ENCODE data around the gene MYLK4. TPM values are rescaled to one million over a fixed set of nuclear protein-coding genes. Genes with fewer than 3 reads are reported as not detected.

Gene MYLK4
- total and polyA plus RNA-seq, 2 donors (not counting 3 experiments of a cell fraction or from before 2014, with no cell fraction given): 0.41 to 0.62 TPM

GRCh38 chr6:2715737-2716136 lies 35.0 kb downstream of the MYLK4 start:
- Histone ChIP-seq H4K20me1 (replicated peaks; ENCODE audit: control insufficient read depth, extremely low read depth, insufficient read depth, low read length) (no peaks in the 10 kb centered on the region), H3K36me3 (ENCODE audit: control insufficient read depth in 2 of 2, extremely low read depth in 1 of 2, insufficient read depth in 2 of 2, low read length in 2 of 2) (no peaks in the 10 kb centered on the region), H3K4me1 (ENCODE audit: control insufficient read depth, extremely low read depth, insufficient read depth, low read length) (peaks cover 23% of the 10 kb centered on the region), H3K27ac (ENCODE audit: insufficient read depth, low read depth, low read length) (no peak overlapping the region), H3K27me3 (ENCODE audit: control insufficient read depth in 2 of 2, insufficient read depth in 2 of 2, low read length in 2 of 2) (no peaks in the 10 kb centered on the region), H3K9ac (replicated peaks; ENCODE audit: extremely low read depth, insufficient read depth, low read length) (no peak overlapping the region), H2AFZ (ENCODE audit: low read depth, low read length) (no peak overlapping the region), H3K79me2 (ENCODE audit: control insufficient read depth, insufficient read depth, low read length) (no peaks in the 10 kb centered on the region), H3K4me2 (ENCODE audit: insufficient read depth, low read length) (no peak overlapping the region), H3K4me3 (replicated peaks in 1 of 3; ENCODE audit: insufficient read depth in 1 of 3, low read depth in 1 of 3, low read length in 3 of 3) (no peak overlapping the region), H3K9me3 (replicated peaks; ENCODE audit: control insufficient read depth, insufficient read depth, low read length) (peaks cover 2% of the 10 kb centered on the region), H3K9me1 (replicated peaks; ENCODE audit: control insufficient read depth, extremely low read depth, insufficient read depth, low read length) (no peaks in the 10 kb centered on the region)
- dilution Hi-C loops (cut with MboI; ENCODE audit: extremely low pct_ligation_motif_present, low sequenced_read_pairs) (no loop called here), intact Hi-C loops (cut with micrococcal nuclease) (no loop called here)
- POLR2A ChIA-PET: no interaction called here
- no TSS peak for BruUV-seq (replicated peaks)
- no peak for FAIRE-seq
- TF ChIP-seq MAX (IDR thresholded peaks at IDR 0.05; ENCODE audit: insufficient read depth, insufficient read length): no peak
- TF ChIP-seq POLR2AphosphoS5 (IDR thresholded peaks at IDR 0.05; ENCODE audit: insufficient read depth, low read depth, low read length): no peak
- no peak for TF ChIP-seq CTCF (IDR thresholded peaks at IDR 0.05; ENCODE audit: extremely low read depth in 1 of 2, insufficient read depth in 1 of 2, low read depth in 1 of 2, low read length in 2 of 2)
- no peak for TF ChIP-seq JUN (IDR thresholded peaks at IDR 0.05; ENCODE audit: borderline replicate concordance, insufficient read depth, insufficient read length, low read depth)
- no peak for TF ChIP-seq GATA2 (IDR thresholded peaks at IDR 0.05; ENCODE audit: insufficient read depth, insufficient read length, low read depth, low read length)
- no peak for TF ChIP-seq EZH2 (IDR thresholded peaks at IDR 0.05; ENCODE audit: borderline replicate concordance, low read depth, low read length, severe bottlenecking)
- TF ChIP-seq MYC (IDR thresholded peaks at IDR 0.05; ENCODE audit: low read depth, low read length): no peak
- TF ChIP-seq POLR2A (IDR thresholded peaks at IDR 0.05; ENCODE audit: low read depth, low read length): no peak
- no peak for TF ChIP-seq FOS (IDR thresholded peaks at IDR 0.05; ENCODE audit: borderline replicate concordance, insufficient read depth, low read length)
- CTCF ChIA-PET: no interaction called here
- DNase-seq (ENCODE audit: low read depth, low spot score): no peak
